RWPE2 (cell line): Measurements from ENCODE around the gene DPPA5.
A peak's percentile ranks its signal among the peaks of the same experiment; 100 is the strongest.
"Not testable (repeated sequence)": the region's sequence is repeated elsewhere in the genome, so short reads cannot be mapped to it uniquely, and the experiment has no call there.

Experiments
- ATAC-seq: fragments of 200-7000 bp; cut with Tn5 transposase; 3 replicates; pipeline ENCODE4 v1.9.1; 2021; ENCODE audit warnings: low read depth
- DNase-seq: peaks from one replicate; pipeline ENCODE4 v3.0.0-alpha.2; 2020; ENCODE audit warnings: low spot score
- H3K27ac ChIP-seq: fragments of 450-650 bp; 2 replicates; pipeline ENCODE4 v1.5.1; 2017; ENCODE audit warnings: mild to moderate bottlenecking; ENCODE audit not compliant: poor library complexity, severe bottlenecking
- H3K27me3 ChIP-seq: fragments of 250-450 bp; sonication (Bioruptor Pico); 2 replicates; pipeline ENCODE4 v1.5.1; 2021; ENCODE audit warnings: mild to moderate bottlenecking, moderate library complexity; ENCODE audit not compliant: insufficient read depth, poor library complexity, severe bottlenecking
- H3K36me3 ChIP-seq: fragments of 250-450 bp; sonication (Bioruptor Pico); 2 replicates; pipeline ENCODE4 v1.5.1; 2020; ENCODE audit warnings: low read depth, mild to moderate bottlenecking, moderate library complexity
- H3K4me1 ChIP-seq: fragments of 250-450 bp; sonication (Bioruptor Pico); 2 replicates; pipeline ENCODE4 v1.5.1; 2021; ENCODE audit warnings: mild to moderate bottlenecking, moderate library complexity; ENCODE audit not compliant: insufficient read depth, poor library complexity, severe bottlenecking
- H3K4me3 ChIP-seq: fragments of 250-450 bp; sonication (Bioruptor Pico); 2 replicates; pipeline ENCODE4 v1.5.1; 2021; ENCODE audit warnings: mild to moderate bottlenecking, moderate library complexity; ENCODE audit not compliant: severe bottlenecking
- H3K9me3 ChIP-seq: fragments of 250-450 bp; sonication (Bioruptor Pico); 2 replicates; pipeline ENCODE4 v1.5.1; 2021; ENCODE audit warnings: mild to moderate bottlenecking, moderate library complexity; ENCODE audit not compliant: severe bottlenecking
- TF ChIP-seq, protein P1 (sequence below): fragments of 450-650 bp; IDR thresholded peaks from one replicate; pipeline ENCODE4 v1.5.1; 2017; ENCODE audit warnings: mild to moderate bottlenecking, moderate library complexity; ENCODE audit not compliant: poor library complexity, severe bottlenecking

Gene DPPA5

DNA sequence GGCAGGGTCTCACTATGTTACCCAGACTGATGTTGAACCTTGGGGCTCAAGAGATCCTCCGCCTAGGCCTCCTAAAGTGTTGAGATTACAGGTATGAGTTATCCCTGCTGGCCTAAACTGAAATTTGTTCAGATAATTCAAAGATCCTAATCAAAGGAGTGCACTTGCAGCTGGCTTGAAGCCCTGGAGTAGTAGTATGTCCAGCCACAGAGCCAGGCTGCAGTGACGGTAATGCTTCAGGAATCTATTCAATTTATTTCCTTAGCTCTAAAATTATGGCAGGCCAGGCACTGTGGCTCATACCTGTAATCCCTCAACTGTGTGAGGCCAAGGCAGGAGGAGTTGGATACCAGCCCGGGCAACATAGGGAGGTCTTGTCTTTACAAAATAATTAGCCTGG is 39.2 kb upstream of the DPPA5 start:
- Histone ChIP-seq H3K36me3 (no peaks in the 10 kb centered on the region), H3K4me3 (no peak overlapping the region), H3K27me3 (no peaks in the 10 kb centered on the region), H3K9me3 (no peaks in the 10 kb centered on the region), H3K4me1 (peaks cover 6% of the 10 kb centered on the region), H3K27ac (no peak overlapping the region)
- DNase-seq (no peak), ATAC-seq (no peak)
- TF ChIP-seq, protein P1, sequence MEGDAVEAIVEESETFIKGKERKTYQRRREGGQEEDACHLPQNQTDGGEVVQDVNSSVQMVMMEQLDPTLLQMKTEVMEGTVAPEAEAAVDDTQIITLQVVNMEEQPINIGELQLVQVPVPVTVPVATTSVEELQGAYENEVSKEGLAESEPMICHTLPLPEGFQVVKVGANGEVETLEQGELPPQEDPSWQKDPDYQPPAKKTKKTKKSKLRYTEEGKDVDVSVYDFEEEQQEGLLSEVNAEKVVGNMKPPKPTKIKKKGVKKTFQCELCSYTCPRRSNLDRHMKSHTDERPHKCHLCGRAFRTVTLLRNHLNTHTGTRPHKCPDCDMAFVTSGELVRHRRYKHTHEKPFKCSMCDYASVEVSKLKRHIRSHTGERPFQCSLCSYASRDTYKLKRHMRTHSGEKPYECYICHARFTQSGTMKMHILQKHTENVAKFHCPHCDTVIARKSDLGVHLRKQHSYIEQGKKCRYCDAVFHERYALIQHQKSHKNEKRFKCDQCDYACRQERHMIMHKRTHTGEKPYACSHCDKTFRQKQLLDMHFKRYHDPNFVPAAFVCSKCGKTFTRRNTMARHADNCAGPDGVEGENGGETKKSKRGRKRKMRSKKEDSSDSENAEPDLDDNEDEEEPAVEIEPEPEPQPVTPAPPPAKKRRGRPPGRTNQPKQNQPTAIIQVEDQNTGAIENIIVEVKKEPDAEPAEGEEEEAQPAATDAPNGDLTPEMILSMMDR, result no peak

DNA sequence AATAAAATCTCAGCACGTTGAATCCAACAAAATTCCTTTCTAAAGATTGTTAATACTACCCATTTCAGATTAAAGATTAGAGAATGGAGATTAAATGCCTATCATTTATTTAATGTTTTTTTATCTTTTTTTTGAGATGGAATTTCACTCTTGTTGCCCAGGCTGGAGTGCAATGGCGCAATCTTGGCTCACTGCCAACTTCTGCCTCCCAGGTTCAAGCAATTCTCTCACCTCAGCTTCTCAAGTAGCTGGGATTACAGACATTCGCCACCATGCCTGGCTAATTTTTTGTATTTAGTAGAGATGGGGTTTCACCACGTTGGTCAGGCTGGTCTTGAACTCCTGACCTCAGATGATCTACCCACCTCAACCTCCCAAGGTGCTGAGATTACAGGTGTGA is 38.1 kb upstream of the DPPA5 start:
- not testable (repeated sequence) for DNase-seq, ATAC-seq

DNA sequence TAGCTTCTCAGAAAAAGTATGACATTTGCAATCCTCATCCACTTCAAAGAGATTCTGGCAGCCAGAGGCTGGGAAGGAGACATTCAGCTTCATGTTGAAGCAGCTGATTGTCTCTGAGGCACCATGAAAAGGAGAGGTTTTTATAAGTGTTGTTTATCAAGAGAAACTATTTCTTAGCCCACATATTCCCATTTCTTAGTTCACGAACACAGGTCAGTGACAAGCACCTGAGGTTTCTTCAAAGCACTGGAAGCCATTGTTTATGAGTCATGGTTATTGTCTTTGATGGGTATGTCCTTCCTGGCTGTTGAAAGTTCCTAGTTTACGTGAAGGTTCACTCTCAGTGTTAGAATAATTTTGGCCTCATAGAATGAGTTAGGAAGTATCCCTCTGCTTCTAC is 37.6 kb upstream of the DPPA5 start:
- DNase-seq, result no peak
- H3K9me3 ChIP-seq, result no peaks in the 10 kb centered on the region
- peaks cover 6% of the 10 kb centered on the region for H3K4me1 ChIP-seq
- no peak for ATAC-seq
- no peaks in the 10 kb centered on the region for H3K27me3 ChIP-seq
- TF ChIP-seq, protein P1, result no peak
- no peak overlapping the region for H3K4me3 ChIP-seq
- H3K36me3 ChIP-seq, result no peaks in the 10 kb centered on the region
- no peak overlapping the region for H3K27ac ChIP-seq

More for the DNA sequence above, 38.1 kb upstream of the DPPA5 start:
- not testable (repeated sequence) for H3K36me3 ChIP-seq, H3K27ac ChIP-seq, H3K4me1 ChIP-seq, H3K4me3 ChIP-seq, H3K9me3 ChIP-seq, H3K27me3 ChIP-seq

DNA sequence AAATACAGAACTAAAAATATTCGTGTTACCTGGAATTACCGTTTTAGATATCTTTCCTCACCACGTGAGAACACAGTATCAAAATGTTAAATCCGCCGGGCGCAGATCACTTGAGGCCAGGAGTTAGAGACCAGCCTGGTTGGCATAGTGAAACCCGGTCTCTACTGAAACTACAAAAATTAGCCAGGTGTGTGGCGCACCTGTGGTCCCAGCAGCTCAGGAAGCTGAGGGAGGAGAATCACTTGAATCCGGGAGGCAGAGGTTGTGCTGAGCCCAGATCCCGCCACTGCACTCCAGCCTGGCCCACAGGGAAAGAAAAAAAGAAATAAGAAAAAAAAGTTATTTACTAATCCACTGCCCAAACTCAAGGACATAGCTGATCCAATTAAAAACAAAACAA is 35.8 kb upstream of the DPPA5 start:
- H3K27me3 ChIP-seq, result no peaks in the 10 kb centered on the region
- DNase-seq (no peak), ATAC-seq (no peak)
- H3K36me3 ChIP-seq, result no peaks in the 10 kb centered on the region
- H3K9me3 ChIP-seq, result no peaks in the 10 kb centered on the region
- no peak overlapping the region for H3K4me3 ChIP-seq
- peak overlapping the region; percentile 77 for H3K27ac ChIP-seq
- peaks cover 6% of the 10 kb centered on the region for H3K4me1 ChIP-seq
- TF ChIP-seq, protein P1, result no peak

DNA sequence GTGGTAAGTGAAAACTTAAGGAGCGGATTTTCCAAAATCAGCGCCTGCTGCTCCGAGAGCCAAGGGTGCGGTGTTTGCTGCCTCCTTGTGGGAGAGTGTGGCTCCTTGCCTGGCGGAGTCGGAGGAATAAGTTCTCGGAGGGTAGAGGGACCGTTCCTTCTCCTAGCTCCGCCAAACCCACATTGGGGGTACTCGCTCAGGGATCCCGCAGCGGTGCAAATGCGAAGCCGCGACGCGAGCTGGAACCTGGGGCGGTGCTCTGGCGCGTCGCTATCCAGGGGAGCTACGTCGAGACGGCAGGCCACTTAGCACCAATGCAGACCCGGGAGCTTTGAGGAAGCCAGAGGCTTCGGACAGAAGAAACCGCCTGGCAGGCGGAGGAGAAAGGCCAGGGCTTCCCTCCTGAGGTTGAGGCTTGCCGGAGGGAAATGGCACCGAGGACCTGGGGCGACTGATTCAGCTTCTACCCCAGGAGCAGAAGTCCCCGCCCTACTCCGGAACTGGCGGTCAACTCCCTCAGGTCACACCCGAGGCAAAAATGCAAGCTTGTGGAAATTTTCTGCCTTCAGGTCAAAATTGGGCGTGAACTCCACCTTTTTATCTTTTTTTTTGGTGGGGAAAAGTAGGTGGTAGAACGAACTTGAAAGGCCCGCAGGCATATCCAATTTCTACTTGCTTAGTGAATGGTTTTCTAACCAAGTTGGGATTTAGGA is 34.9 kb upstream of the DPPA5 start:
- TF ChIP-seq, protein P1, result peak; percentile 90
- H3K4me3 ChIP-seq, result peak overlapping the region; percentile 45
- H3K36me3 ChIP-seq, result no peaks in the 10 kb centered on the region
- H3K27me3 ChIP-seq, result no peaks in the 10 kb centered on the region
- no peaks in the 10 kb centered on the region for H3K9me3 ChIP-seq
- peaks cover 6% of the 10 kb centered on the region for H3K4me1 ChIP-seq
- DNase-seq (peak; percentile 82), ATAC-seq (peak; percentile 84)
- H3K27ac ChIP-seq, result peak overlapping the region; percentile 77
